ENCODE results near the gene THEM5.

DNA sequence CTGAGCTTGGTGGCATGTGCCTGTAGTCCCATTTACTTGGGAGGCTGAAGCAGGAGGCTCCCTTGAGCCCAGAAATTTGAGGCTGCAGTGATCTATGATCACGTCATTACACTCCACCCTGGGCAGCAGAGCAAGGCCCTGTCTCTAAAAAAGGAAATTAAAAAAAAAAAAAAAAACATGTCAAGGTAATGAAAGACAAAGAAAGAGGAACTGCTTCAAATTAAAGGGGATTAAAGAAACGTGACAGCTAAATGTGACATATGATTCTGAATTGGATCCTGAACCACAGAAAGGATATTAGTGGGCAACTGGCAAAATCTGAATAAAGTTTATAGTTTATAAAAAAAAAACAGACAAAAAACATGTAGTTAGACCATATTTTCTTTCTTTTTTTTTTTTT, 10.1 kb downstream of the THEM5 start:
- TF ChIP-seq EZH2phosphoT487 (IDR thresholded peaks at IDR 0.05; ENCODE audit: insufficient read depth, low read depth) (no peak), EZH2 (IDR thresholded peaks at IDR 0.05; ENCODE audit: insufficient read depth, poor library complexity, severe bottlenecking) (no peak)
